GM20000 (cell line): ENCODE data around the gene GPD1L.

Experiments used
- DNase-seq: peaks from one replicate; pipeline ENCODE4 v3.0.0; 2012; ENCODE audit warnings: low spot score
- CTCF ChIP-seq: IDR thresholded peaks from 2 replicates; pipeline ENCODE4 v1.5.1; 2012; ENCODE audit warnings: mild to moderate bottlenecking, control low read depth; ENCODE audit errors: extremely low read depth, missing control alignments

The GPD1L gene

DNA sequence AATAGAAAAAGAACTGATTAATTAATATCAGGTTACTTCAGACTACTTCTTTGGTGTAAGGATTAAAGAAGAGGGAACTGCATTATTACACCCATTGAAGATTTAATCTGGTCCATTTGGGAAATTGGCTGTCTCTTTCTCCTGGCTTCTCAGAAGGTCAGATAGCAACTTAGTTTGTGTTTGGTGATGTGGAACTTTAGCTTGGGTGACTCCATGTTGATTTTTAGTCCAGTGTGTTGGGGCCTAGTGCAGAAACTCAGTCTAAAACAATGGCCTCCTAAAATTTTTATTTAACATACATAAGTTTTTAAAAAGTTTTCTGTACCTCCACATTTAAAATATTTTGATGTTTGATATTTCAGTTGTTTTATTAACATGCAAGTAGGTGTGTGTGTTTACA, 27.6 kb upstream of the GPD1L start:
- no peak for DNase-seq
- no peak for TF ChIP-seq CTCF

- DNase-seq, result no peak
- no peak for TF ChIP-seq CTCF
These were observed 23.7 kb upstream of the GPD1L start for GRCh38 chr3:32082721-32083120.

- DNase-seq, result no peak
- TF ChIP-seq CTCF, result no peak
These were observed 22.6 kb upstream of the GPD1L start for GRCh38 chr3:32083702-32084270.

- DNase-seq, result no peak
These were observed 21.6 kb upstream of the GPD1L start for GRCh38 chr3:32084870-32085269.

GRCh38 chr3:32086464-32086863, 20.0 kb upstream of the GPD1L start:
- no peak for DNase-seq
- TF ChIP-seq CTCF, result no peak

More at GRCh38 chr3:32084870-32085269, 21.6 kb upstream of the GPD1L start:
- TF ChIP-seq CTCF, result no peak

DNA sequence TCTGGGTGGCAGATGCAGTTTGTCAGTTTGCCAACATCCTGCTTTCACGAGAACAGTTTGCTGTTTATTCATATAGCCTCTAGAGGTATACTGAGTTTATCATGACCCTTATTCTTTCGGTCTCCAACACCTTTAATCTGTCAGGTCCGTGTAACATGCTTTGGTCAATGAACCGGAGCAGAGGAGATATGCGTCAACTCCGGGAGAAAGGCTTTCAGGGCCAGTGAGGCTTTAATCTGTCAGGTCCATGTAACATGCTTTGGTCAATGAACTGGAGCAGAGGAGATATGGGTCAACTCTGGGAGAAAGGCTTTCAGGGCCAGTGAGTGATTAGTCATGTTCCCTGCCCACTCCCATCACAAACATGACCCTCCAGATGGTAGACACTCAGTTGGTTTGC, 16.9 kb upstream of the GPD1L start:
- TF ChIP-seq CTCF, result no peak
- DNase-seq, result no peak

- no peak for DNase-seq
- no peak for TF ChIP-seq CTCF
These were observed 13.2 kb upstream of the GPD1L start for GRCh38 chr3:32093204-32093603.
